Endodermal cell (in vitro differentiated cells): Measurements from ENCODE around the gene TJAP1. TPM values are rescaled to one million over a fixed set of nuclear protein-coding genes. Genes with fewer than 3 reads are reported as not detected.

Source experiments
- DNase-seq: peaks from one replicate; pipeline ENCODE4 v3.0.0-alpha.2; 2017
- H3K27ac ChIP-seq: 2 replicates; pipeline ENCODE4 v1.5.1; 2013; ENCODE audit warnings: mild to moderate bottlenecking, low read depth, low read length, moderate library complexity
- H3K27me3 ChIP-seq: 2 replicates; pipeline ENCODE4 v1.6.1; 2013; ENCODE audit warnings: mild to moderate bottlenecking, low read length, moderate library complexity; ENCODE audit not compliant: insufficient read depth, control insufficient read depth, poor library complexity, severe bottlenecking
- H3K36me3 ChIP-seq: 2 replicates; pipeline ENCODE4 v1.7.0; 2013; ENCODE audit warnings: mild to moderate bottlenecking, low read length, moderate library complexity; ENCODE audit not compliant: control insufficient read depth, insufficient read depth
- H3K4me1 ChIP-seq: one replicate; pipeline ENCODE4 v1.7.0; 2013; ENCODE audit warnings: low read length; ENCODE audit not compliant: control insufficient read depth, insufficient read depth
- H3K4me3 ChIP-seq: 2 replicates; pipeline ENCODE4 v1.5.1; 2013; ENCODE audit warnings: mild to moderate bottlenecking, low read length, moderate library complexity
- H3K9ac ChIP-seq: 2 replicates; pipeline ENCODE4 v1.6.1; 2013; ENCODE audit warnings: mild to moderate bottlenecking, low read length, moderate library complexity; ENCODE audit not compliant: poor library complexity, severe bottlenecking; ENCODE audit errors: extremely low read depth
- H3K9me3 ChIP-seq: 2 replicates; pipeline ENCODE4 v1.6.1; 2013; ENCODE audit warnings: mild to moderate bottlenecking, low read length, moderate library complexity; ENCODE audit not compliant: control insufficient read depth
- H3K27ac Mint-ChIP-seq: 2 replicates; pipeline ENCODE4 v1.8.0; 2020; ENCODE audit warnings: mixed read lengths
- H3K27me3 Mint-ChIP-seq: 2 replicates; pipeline ENCODE4 v1.8.0; 2021; ENCODE audit warnings: mild to moderate bottlenecking, mixed read lengths; ENCODE audit not compliant: insufficient read depth
- H3K36me3 Mint-ChIP-seq: 2 replicates; pipeline ENCODE4 v1.8.0; 2020; ENCODE audit warnings: low read depth, mixed read lengths
- H3K4me1 Mint-ChIP-seq: 2 replicates; pipeline ENCODE4 v1.8.0; 2020; ENCODE audit warnings: mixed read lengths
- H3K4me3 Mint-ChIP-seq: 2 replicates; pipeline ENCODE4 v1.8.0; 2020; ENCODE audit warnings: mild to moderate bottlenecking, moderate library complexity, mixed read lengths
- H3K9me3 Mint-ChIP-seq: 2 replicates; pipeline ENCODE4 v1.8.0; 2020; ENCODE audit warnings: mild to moderate bottlenecking, mixed read lengths
- CTCF ChIP-seq: fragments of 200-600 bp; sonication (generic); conservative IDR thresholded peaks from 2 replicates; pipeline ENCODE4 v1.5.0; 2021; ENCODE audit warnings: antibody characterized with exemption, mild to moderate bottlenecking
- WGBS, 2 experiments: methylation state at CpG; one replicate each; pipeline versions ENCODE4 v1.1.5 to v1.1.7; 2013; ENCODE audit warnings: missing lambda C conversion rate in 2 of 2, mixed read lengths in 1 of 2; ENCODE audit not compliant: insufficient coverage in 1 of 2, insufficient read length in 1 of 2; 5-methylcytosine and 5-hydroxymethylcytosine counted together
- total RNA-seq, 2 donors: library from RNA; stranded (reverse); fragmentation: NEBNext Ultra II Directional in 1 of 2; extraction: Animal tissue kit (Norgen Biotek cat#: 25700) in 1 of 2; gene quantifications; 2 replicates in 1 of 2; 3 replicates in 1 of 2; pipeline ENCODE4 v1.2.1, GENCODE V29; 2021

The TJAP1 gene
- total RNA-seq, 2 donors from 2014 or later: 44.3 to 50.2 TPM

GRCh38 chr6:43454290-43454695 is 23.1 kb upstream of the TJAP1 start:
- Mint-ChIP-seq H3K27ac (no peak overlapping the region), H3K9me3 (no peaks in the 10 kb centered on the region), H3K4me3 (peak overlapping the region; percentile 54), H3K36me3 (peaks cover 10% of the 10 kb centered on the region), H3K27me3 (peaks cover 36% of the 10 kb centered on the region), H3K4me1 (peaks cover 6% of the 10 kb centered on the region)
- Histone ChIP-seq H3K4me3 (peak overlapping the region; percentile 76), H3K4me1 (no peaks in the 10 kb centered on the region), H3K27ac (no peak overlapping the region), H3K9ac (no peak overlapping the region), H3K27me3 (peaks cover 32% of the 10 kb centered on the region), H3K36me3 (peaks cover 5% of the 10 kb centered on the region), H3K9me3 (no peaks in the 10 kb centered on the region)
- peak; percentile 96 for DNase-seq
- WGBS, 2 experiments: 9 to 20% methylated on average over 12 to 17 of the region's 17 CpGs
- TF ChIP-seq CTCF: peak; percentile 96

GRCh38 chr6:43454696-43455530 is 22.5 kb upstream of the TJAP1 start:
- WGBS, 2 experiments: 0 to 1% methylated on average over 40 to 92 of the region's 97 CpGs
- TF ChIP-seq CTCF: peak; percentile 19
- H3K4me3 ChIP-seq: peak overlapping the region; percentile 76
- H3K36me3 ChIP-seq: no peaks in the 10 kb centered on the region
- H3K27me3 ChIP-seq: peaks cover 38% of the 10 kb centered on the region
- Mint-ChIP-seq H3K4me1 (peaks cover 6% of the 10 kb centered on the region), H3K27me3 (peaks cover 38% of the 10 kb centered on the region), H3K36me3 (peaks cover 10% of the 10 kb centered on the region), H3K27ac (no peak overlapping the region), H3K9me3 (no peaks in the 10 kb centered on the region), H3K4me3 (peak overlapping the region; percentile 54)
- H3K4me1 ChIP-seq: no peaks in the 10 kb centered on the region
- H3K9me3 ChIP-seq: no peaks in the 10 kb centered on the region
- DNase-seq: no peak
- no peak overlapping the region for H3K9ac ChIP-seq
- H3K27ac ChIP-seq: no peak overlapping the region

- Histone ChIP-seq H3K9ac (no peak within 1 kb of the TSS), H3K4me1 (no peaks in the 10 kb centered on the region), H3K9me3 (no peaks in the 10 kb centered on the region), H3K27me3 (peaks cover 40% of the 10 kb centered on the region), H3K27ac (no peak within 1 kb of the TSS), H3K4me3 (peak within 1 kb of the TSS; percentile 76), H3K36me3 (no peaks in the 10 kb centered on the region)
- peaks cover 40% of the 10 kb centered on the region for H3K27me3 Mint-ChIP-seq
- no peak within 1 kb of the TSS for H3K27ac Mint-ChIP-seq
- WGBS, 2 experiments: 3 to 10% methylated on average over 12 to 52 of the region's 55 CpGs
- H3K9me3 Mint-ChIP-seq: no peaks in the 10 kb centered on the region
- peak; percentile 66 for DNase-seq
- H3K4me3 Mint-ChIP-seq: peak within 1 kb of the TSS; percentile 54
- peak; percentile 33 for TF ChIP-seq CTCF
- peaks cover 7% of the 10 kb centered on the region for H3K36me3 Mint-ChIP-seq
- peaks cover 6% of the 10 kb centered on the region for H3K4me1 Mint-ChIP-seq
These were observed 21.6 kb upstream of the TJAP1 start, which contains the start of gene DLK2 for GRCh38 chr6:43455531-43456428. Gene DLK2 (minus strand): TSS chr6:43455548. CDS start chr6:43454825, 723 bp downstream.
